GM19455 (cell line): ENCODE data around the gene NCLN.
"Not testable (repeated sequence)": the region's sequence is repeated elsewhere in the genome, so short reads cannot be mapped to it uniquely, and the experiment has no call there.

ENCODE experiments used
- ATAC-seq: cut with Tn5 transposase; IDR thresholded peaks from one replicate; pipeline ENCODE4 v1.9.1; 2021; ENCODE audit not compliant: unreplicated experiment

The NCLN gene

DNA sequence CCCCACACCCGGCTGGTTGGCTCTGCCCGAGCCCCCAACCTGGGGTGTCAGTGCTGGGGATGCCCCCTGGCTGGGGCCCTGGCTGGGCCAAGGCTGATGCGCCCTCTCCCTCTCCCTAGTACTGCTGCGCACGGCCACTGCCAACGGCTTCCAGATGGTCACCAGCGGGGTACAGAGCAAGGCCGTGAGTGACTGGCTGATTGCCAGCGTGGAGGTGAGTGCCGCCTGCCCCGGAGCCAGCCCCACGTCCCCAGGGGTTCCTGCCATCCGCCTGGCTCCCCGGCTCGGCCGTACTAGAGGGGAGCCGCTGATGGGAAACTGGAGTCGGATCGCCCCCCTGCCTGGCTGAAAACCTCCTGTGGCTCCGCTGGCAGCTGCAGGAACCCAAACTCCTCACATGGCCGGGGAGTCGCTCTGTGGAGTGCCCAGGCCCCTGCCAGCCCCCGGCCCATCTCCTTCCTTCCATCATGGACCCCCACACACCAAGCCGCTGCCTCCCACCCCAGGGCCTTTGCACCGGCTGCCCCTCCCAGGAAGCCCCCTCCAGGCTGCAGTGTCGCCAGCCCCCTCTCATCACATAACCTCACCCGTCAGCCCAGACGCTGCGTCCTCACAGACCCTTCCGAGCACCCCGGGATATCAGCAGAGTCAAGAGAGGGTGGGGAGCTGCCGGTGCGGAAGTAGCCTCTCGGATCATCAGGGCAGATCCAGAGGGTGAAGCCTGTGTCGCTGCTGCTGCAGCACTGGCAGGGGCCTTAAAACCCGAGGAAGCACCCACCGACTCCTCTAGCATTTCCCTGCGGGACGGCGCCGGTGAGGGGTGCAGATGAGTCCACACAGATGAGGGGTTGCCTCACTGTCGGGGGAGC, 10.6 kb downstream of the NCLN start:
- ATAC-seq, result no peak

DNA sequence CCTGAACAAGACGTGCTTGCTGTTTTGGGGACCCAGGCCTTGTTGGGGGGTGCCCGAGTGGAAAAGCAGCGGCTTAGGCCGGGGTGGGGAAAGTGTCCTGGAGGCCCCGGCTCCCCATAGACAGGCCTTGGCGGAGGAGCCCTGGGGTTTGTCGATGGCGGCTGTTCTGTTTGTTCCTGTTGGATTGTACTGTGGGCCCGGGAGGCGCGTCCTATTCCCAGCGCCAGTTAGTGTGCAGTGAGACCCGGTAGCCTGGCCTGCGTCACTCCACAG, 11.1 kb downstream of the NCLN start:
- no peak for ATAC-seq

DNA sequence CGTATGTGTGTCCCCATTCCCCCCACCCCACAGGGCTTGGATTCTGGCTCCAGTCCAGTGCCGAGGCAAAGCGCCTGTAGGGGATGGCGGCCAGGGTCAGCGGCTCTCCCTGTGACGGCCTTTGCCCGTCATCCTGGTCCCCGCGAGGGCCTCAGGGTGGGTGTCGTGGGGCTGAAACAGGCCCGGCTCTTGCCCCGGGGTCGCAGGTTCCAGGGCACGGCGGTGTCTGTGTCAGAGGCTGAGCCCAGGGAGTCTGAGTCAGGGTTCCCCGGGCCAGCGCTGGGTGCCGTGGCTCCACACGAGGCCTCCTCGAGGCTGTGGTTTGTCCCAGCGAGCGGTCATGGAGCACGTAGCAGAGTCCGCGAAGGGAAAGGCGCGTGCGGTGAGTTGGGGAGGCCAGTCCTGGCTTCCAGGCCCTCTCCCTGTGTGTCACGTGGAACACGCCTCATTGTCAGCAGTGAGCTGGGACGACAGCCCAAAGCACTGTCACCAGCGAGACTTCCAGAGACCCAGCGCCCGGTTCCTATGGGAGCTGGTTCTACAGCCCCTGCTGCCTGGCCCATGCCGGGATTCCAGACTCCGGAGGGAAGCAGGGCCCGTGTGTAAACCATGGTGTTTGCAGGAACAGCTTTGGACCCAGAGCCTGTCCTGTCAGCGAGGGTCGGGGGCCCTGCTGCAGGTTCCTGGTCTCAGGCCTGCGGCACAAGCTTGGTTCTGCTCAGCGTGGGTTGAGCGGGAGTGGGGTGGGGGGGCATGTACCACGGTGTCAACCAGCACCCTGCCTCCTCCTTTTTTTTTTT, 13.4 kb downstream of the NCLN start:
- no peak for ATAC-seq

DNA sequence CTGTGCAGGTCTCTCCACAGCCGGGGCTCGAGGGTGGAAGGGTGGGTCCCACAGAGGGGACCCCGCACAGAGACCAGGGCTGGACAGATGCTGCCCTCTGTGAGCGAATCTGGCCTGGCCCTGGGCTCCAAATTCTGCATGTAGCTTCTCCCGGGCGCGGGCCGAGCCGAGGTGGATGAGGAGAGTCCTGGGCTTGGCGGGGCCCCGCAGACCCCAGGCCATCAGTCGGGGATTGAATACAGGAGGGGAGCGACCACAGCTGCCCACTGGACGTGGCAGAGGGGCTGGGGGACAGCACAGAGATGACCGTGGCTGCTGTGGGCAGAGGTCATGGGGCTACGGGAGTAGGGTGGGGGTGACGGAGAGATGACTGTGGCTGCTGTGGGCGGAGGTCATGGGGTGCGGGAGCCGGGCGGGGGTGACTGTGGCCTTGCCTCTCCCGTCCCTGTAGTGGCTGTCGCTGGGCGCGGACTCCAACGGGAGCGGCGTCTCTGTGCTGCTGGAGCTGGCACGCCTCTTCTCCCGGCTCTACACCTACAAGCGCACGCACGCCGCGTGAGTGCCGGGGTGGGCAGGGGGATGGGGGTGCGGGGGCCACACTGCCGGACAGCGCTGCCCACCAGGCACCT, 15.5 kb downstream of the NCLN start:
- ATAC-seq, result no peak

DNA sequence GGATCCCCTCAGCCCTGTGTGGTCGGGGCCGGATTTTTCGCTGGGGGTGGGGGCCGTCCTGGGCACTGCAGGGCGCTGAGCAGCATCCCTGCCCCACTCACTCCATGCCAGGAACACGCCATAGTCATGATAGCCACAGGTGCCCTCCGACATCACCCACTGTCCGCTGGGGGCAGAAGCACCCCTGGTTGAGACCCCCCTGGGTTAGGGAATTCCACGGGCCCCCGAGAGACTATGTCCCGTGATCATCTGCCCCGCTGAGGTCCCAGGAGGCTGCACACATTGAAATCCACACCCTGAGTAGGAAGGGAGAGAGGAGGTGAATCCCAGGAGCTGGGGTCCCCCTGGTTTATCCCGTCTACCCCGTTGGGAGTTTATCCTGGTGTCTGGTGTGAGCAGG, 16.2 kb downstream of the NCLN start:
- no peak for ATAC-seq

DNA sequence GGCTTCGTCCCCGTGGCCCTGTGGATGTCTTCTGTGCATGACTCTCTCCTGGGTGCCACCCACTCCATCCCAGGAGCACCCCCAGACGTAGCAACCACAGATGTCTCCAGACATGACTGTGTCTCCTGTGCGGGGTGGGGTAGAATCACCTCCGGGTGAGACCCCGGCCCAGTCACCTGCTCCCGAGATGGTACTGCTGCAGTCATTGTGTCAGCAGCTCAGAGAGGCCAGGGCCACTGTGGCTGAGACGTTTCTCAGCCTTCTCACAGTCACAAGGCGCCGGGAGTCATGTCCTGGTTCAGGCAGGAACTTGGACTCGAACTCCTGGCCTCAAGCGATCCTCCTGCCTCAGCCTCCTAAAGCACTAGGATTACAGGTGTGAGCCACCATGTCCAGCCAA, 16.6 kb downstream of the NCLN start:
- ATAC-seq, result no peak

DNA sequence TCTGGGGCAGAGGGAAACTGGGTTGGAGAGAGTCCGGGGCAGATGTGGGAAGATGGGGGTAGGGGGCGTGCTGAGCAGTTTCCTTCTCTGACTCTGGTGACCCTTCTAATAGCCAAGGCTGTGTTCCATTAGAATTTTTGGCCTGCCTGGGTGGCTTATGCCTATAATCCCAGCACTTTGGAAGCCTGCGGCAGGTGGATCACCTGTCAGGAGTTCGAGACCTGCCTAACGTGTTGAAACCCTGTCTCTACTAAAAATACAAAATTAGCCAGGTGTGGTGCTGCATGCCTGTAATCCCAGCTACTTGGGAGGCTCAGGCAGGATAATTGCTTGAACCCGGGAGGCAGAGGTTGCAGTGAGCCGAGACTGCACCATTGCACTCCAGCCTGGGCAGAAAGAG, 17.2 kb downstream of the NCLN start:
- ATAC-seq, result not testable (repeated sequence)

DNA sequence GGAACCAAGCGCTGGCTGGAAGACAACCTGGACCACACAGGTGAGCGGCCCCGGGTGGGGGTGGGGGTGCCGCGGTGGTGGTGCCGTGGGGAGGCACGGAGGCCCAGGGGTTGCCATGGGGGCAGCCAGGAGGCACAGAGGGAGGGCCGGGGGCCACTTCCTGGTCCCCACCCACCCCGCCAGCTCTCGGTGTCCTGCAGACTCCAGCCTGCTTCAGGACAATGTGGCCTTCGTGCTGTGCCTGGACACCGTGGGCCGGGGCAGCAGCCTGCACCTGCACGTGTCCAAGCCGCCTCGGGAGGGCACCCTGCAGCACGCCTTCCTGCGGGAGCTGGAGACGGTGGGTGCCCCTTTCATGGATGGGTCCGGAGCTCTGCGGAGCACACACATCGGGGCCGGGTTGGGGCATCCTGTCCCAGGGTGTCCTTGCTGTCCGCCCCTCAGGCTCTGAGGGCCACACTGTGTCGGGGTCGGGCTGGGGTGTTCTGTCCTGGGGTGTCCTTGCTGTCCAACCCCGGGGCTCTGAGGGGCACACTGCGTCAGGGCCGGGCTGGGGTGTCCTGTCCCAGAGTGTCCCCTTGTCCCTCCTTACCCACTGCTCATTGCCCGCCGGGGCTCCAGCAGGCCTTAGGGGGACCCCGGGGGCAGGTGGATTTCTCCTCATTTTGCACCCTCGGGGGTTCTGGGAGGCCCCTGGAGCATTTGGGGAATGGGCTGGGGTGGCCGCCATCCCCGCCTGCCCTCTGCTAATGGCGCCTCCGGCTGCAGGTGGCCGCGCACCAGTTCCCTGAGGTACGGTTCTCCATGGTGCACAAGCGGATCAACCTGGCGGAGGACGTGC, 18.3 kb downstream of the NCLN start:
- ATAC-seq, result no peak

DNA sequence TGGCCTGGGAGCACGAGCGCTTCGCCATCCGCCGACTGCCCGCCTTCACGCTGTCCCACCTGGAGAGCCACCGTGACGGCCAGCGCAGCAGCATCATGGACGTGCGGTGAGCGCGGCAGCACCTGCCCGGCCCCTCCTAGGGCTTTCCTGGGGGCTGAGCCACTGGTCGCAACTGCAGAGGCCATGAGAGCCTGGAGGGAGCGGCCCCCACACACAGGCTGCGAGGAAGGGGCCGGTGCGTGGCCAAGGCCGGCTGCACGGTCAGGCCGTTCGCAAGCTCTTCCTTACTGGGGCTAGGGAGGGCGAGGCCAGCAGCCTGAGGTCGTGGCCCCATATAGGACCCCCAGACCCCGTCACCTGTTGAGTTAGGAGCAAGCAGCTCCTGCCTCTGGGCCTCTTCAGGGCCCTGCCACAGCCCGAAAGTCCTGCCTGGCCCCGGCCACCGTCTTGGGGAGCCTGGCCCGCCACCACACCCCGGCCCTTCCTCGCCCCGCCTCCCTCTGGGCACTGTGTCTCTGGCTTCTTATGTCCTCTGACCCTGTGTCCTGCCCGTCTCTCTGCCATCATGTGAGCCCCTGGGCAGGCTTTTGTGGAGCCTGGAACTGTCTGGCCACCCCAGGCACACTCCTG, 19.0 kb downstream of the NCLN start:
- no peak for ATAC-seq

DNA sequence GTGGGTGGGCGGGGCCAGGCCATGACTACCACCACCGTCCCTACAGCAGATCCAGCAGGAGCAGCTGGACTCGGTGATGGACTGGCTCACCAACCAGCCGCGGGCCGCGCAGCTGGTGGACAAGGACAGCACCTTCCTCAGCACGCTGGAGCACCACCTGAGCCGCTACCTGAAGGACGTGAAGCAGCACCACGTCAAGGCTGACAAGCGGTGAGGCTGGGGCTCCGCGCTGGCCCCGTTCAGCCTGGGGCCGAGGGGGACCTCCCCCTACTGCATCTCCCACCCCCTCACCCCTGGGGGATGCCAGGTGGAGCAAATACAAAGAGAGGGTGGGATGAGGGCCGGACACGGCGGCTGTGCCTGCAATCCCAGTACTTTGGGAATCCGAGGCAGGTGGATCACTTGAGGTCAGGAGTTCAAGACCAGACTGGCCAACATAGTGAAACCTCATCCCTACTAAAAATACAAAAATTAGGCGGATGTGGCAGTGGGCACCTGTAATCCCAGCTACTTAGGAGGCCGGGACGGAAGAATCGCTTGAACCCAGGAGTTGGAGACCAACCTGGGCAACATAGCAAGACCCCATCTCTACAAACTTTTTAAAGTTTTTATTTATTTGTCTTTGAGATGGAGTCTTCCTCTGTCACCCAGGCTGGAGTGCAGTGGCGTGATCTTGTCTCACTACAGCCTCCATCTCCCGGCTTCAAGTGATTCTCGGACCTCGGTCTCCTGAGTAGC, 20.7 kb downstream of the NCLN start:
- ATAC-seq, result no peak

DNA sequence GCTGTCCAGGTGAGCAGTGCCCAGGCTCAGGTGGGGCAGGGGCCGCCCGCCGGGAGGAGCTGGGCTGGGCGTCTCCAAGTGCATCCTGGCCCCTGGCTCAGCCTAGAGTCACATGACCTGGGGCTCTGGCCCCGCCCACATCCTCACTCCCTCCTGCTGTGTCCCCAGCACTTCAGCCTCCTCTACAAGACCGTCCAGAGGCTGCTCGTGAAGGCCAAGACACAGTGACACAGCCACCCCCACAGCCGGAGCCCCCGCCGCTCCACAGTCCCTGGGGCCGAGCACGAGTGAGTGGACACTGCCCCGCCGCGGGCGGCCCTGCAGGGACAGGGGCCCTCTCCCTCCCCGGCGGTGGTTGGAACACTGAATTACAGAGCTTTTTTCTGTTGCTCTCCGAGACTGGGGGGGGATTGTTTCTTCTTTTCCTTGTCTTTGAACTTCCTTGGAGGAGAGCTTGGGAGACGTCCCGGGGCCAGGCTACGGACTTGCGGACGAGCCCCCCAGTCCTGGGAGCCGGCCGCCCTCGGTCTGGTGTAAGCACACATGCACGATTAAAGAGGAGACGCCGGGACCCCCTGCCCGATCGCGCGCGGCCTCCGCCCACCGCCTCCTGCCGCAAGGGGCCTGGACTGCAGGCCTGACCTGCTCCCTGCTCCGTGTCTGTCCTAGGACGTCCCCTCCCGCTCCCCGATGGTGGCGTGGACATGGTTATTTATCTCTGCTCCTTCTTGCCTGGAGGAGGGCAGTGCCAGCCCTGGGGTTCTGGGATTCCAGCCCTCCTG, 21.9 kb downstream of the NCLN start:
- no peak for ATAC-seq

DNA sequence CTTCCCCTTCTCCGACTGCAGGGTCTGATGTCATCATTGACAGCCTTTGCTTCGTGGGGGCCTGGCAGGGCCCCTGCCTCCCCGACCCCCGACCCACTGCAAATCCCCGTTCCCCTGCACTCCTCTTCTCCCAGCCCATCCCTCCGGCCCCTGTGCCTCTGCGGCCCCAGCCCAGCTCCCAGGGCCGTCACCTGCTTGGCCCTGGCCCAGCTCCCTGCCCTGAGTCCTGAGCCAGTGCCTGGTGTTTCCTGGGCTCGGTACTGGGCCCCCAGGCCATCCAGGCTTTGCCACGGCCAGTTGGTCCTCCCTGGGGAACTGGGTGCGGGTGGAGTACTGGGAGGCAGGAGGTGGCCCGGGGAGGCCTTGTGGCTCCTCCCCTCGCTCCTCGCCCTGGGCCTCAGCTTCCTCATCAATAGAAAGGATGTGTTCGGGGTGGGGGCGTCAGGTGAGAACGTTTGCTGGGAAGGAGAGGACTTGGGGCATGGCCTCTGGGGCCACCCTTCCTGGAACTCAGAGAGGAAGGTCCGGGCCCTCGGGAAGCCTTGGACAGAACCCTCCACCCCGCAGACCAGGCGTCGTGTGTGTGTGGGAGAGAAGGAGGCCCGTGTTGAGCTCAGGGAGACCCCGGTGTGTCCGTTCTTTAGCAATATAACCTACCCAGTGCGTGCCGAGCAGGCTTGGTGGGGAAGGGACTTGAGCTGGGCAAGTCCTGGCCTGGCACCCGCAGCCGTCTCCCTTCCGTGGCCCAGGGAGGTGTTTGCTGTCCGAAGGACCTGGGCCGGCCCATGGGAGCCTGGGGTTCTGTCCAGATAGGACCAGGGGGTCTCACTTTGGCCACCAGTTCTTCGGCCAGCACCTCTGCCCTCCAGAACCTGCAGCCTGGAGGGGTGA, 22.8 kb downstream of the NCLN start:
- no peak for ATAC-seq

DNA sequence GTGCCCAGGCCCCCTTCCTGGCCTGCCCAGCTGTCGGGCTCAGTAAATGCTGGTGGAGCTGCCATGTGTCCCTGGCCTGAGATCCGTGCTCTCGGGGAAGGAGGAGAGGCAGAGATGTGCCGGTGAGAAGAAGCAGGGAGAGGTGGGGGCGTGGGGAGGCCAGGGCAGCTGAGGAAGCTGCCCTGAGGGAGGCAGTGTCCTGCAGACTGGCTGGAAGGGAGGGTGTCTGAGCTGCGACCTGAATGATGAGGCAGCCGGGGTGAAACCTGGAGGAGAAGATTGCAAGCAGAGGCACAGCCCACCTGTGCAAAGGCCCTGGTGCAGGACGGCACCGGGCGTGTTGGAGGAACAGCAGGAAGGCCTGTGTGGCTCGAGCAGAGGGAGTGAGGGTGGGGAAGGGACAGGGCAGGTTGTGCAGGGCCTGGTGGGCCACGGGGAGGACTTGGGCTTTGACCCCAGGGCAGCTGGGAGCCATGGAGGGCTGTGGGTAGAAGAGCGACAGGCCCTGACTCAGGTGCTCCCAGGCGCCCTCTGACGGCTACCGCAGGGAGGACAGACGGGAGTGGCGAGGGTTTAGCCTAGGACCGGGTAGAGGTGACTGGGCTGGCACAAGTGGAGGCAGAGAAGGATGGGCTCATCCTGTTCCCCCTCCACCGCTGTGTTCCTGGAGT, 24.8 kb downstream of the NCLN start:
- ATAC-seq, result no peak

DNA sequence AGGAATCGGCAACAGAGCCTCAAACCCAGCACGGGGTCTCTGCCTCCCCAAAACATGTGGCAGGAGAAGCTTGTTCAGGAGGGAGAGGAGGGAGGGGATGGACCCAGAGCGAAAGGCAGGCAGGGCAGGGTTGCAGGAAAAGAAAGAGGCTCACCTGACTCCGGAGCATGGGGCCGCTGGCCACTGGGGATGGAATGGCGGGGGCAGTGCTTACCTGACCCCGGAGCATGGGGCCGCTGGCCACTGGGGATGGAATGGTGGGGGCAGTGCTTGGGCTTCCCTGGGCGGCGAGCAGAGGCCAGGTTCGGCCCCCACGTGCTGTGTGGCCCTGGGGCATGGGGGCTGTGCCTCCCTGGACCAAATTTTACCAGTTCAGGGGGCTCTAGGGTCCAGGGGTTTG, 25.5 kb downstream of the NCLN start:
- no peak for ATAC-seq

DNA sequence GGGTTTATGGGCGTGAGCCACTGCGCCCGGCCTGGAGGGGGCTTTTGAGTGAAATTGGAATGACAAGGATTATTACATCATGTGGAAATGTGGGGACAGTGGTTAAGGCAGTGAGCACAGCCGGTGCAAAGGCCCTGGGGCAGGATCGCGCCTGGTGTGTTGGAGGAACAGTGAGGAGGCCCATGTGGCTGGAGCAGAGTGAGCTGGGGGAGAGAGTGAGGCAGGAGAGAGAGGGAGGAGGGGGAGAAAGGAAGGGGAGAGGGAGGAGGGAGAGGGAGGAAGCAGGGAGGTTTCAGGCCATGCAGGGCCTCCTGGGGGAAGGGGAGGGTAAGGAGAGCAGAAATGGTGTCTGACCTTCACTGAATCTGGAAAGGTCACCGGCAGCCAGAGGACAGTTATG, 27.4 kb downstream of the NCLN start:
- no peak for ATAC-seq

DNA sequence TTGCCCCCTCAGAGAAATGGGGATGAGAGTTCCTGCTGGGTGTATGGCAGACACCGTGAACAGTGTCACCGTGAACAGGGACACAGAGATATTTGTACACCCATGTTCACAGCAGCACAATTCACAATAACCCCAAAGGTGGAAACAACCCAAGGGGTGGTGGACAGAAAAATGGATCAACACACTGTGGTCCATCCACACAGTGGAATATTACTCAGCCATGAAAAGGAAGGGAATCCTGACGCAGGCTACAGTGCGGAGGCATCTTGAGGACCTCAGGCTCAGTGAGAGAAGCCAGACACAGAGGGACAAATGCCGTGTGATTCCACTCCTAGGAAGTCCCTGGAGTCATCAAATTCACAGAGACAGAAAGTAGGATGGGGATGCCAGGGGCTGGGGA, 31.1 kb downstream of the NCLN start:
- ATAC-seq, result no peak

DNA sequence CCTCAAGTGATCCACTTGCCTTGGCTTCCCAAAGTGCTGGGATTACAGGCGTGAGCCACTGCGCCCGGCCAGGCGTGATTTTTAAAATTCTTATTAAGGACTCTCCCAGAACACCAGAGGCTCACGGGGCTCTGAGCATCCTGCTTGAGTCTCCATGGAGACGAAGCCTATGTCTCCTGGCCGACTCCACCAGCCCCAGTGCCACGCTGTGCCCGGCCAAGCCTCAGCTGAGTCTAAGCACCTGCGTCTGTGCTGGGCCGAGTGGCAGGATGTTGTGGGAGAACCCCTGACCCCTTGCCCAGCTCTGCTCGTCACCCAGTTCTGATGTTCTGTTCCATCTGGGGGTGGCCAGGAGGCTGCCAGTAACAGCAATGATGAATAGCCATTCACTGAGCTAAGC, 34.8 kb downstream of the NCLN start:
- no peak for ATAC-seq

DNA sequence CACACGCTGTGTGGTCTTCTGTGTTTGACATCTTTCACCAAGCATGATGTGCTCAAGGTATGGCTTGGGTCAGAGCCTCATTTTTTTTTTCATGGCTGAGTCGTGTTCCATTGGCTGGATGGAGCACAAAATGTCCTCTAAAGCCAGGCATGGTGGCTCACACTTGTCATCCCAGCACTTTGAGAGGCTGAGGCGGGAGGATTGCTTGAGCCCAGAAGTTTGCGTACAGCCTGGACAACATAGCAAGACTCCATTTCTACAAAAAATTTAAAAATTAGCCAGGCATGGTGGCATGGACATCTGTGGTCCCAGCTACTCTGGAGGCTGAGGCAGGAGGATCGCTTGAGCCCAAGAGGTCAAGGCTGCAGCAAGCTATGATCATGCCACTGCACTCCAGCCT, 35.8 kb downstream of the NCLN start:
- not testable (repeated sequence) for ATAC-seq
